Peyer's patch (tissue), 4 donors: ENCODE results near the gene ARID1A. TPM values are rescaled to one million over a fixed set of nuclear protein-coding genes. Genes with fewer than 3 reads are reported as not detected.
A peak's percentile ranks its signal among the peaks of the same experiment; 100 is the strongest.

Experiments used
- DNase-seq, 3 donors: peaks; one replicate each; pipeline ENCODE4 v3.0.0-alpha.2; 2017 to 2019
- H3K27ac ChIP-seq, 4 donors: fragments of 200-600 bp; sonication (generic); one replicate each; pipeline ENCODE4 v1.5.1; 2016 to 2019
- H3K27me3 ChIP-seq, 2 donors: fragments of 200-600 bp; sonication (generic); one replicate each; pipeline ENCODE4 v1.5.1; 2019
- H3K36me3 ChIP-seq, 3 donors: fragments of 200-600 bp; sonication (generic); one replicate each; pipeline ENCODE4 v1.5.1; 2016 to 2019
- H3K4me1 ChIP-seq, 4 donors: fragments of 200-600 bp; sonication (generic); one replicate each; pipeline ENCODE4 v1.5.1; 2016 to 2019
- H3K4me3 ChIP-seq, 4 donors: fragments of 200-600 bp; sonication (generic); 1 replicate in 3 of 4; 2 replicates in 1 of 4; pipeline ENCODE4 v1.5.1; 2016 to 2019; ENCODE audit warnings: mild to moderate bottlenecking in 1 of 4
- H3K9me3 ChIP-seq, 4 donors: fragments of 200-600 bp; sonication (generic); one replicate each; pipeline ENCODE4 v1.5.1; 2016 to 2019; ENCODE audit warnings: mild to moderate bottlenecking in 1 of 4
- CTCF ChIP-seq, 6 experiments: fragments of 450-650 bp in 4 of 6; fragments of 200-600 bp in 2 of 6; sonication (generic) in 1 of 6; IDR thresholded peaks; one replicate each; pipeline ENCODE4 v1.5.1; 2017 to 2019; ENCODE audit warnings: antibody characterized with exemption in 6 of 6, mild to moderate bottlenecking in 3 of 6, moderate library complexity in 1 of 6
- POLR2A ChIP-seq, 2 donors: fragments of 450-650 bp; IDR thresholded peaks; one replicate each; pipeline ENCODE4 v1.5.1; 2017; ENCODE audit warnings: antibody characterized with exemption in 2 of 2, mild to moderate bottlenecking in 2 of 2, moderate library complexity in 2 of 2
- total RNA-seq, 4 donors: library from RNA; depleted of rRNA; stranded (reverse); fragments of >200 nt; gene quantifications; one replicate each; pipeline ENCODE4 v1.1.0, GENCODE V29; 2016

The ARID1A gene
- total RNA-seq, 4 donors from 2014 or later, result 49.4 to 90.8 (median 66.8) TPM

- H3K4me3 ChIP-seq, result no peak overlapping the region
- no peaks in the 10 kb centered on the region for H3K9me3 ChIP-seq
- no peak overlapping the region for H3K27ac ChIP-seq
- peaks cover 0 to 14% (median 0%) of the 10 kb centered on the region in 4 donors for H3K4me1 ChIP-seq
- peaks cover 0 to 100% (median 0%) of the 10 kb centered on the region in 3 donors for H3K36me3 ChIP-seq
- DNase-seq, result no peak
- TF ChIP-seq CTCF (IDR thresholded peaks at IDR 0.05) (no peak), POLR2A (IDR thresholded peaks at IDR 0.05) (no peak)
- no peaks in the 10 kb centered on the region for H3K27me3 ChIP-seq
These were observed 79.9 kb downstream of the ARID1A start for GRCh38 chr1:26775666-26776065.

GRCh38 chr1:26779098-26779668 lies 83.4 kb downstream of the ARID1A start:
- H3K4me1 ChIP-seq, result peaks cover 0 to 18% (median 6%) of the 10 kb centered on the region in 4 donors
- H3K4me3 ChIP-seq, result no peak overlapping the region
- H3K27ac ChIP-seq, result no peak overlapping the region
- peaks cover 0 to 77% (median 0%) of the 10 kb centered on the region in 3 donors for H3K36me3 ChIP-seq
- DNase-seq, result no peak
- H3K27me3 ChIP-seq, result no peaks in the 10 kb centered on the region
- H3K9me3 ChIP-seq, result no peaks in the 10 kb centered on the region
- TF ChIP-seq CTCF (IDR thresholded peaks at IDR 0.05), result no peak
- no peak for TF ChIP-seq POLR2A (IDR thresholded peaks at IDR 0.05)

- Histone ChIP-seq H3K9me3 (no peaks in the 10 kb centered on the region), H3K4me3 (no peak overlapping the region), H3K27ac (peak overlapping the region in 1 of 4 donors; percentile 10), H3K36me3 (peaks cover 0 to 65% (median 0%) of the 10 kb centered on the region in 3 donors), H3K4me1 (peaks cover 0 to 30% (median 6%) of the 10 kb centered on the region in 4 donors), H3K27me3 (no peaks in the 10 kb centered on the region)
- DNase-seq, result no peak
- no peak for TF ChIP-seq CTCF (IDR thresholded peaks at IDR 0.05)
- TF ChIP-seq POLR2A (IDR thresholded peaks at IDR 0.05), result no peak
These were observed 84.6 kb downstream of the ARID1A start for GRCh38 chr1:26780344-26780957.

GRCh38 chr1:26781206-26781825 lies 85.5 kb downstream of the ARID1A start:
- Histone ChIP-seq H3K27ac (no peak overlapping the region), H3K27me3 (no peaks in the 10 kb centered on the region), H3K9me3 (no peaks in the 10 kb centered on the region), H3K4me1 (peaks cover 6 to 39% (median 12%) of the 10 kb centered on the region in 4 donors), H3K36me3 (peaks cover 0 to 56% (median 0%) of the 10 kb centered on the region in 3 donors), H3K4me3 (no peak overlapping the region)
- no peak for DNase-seq
- TF ChIP-seq CTCF (IDR thresholded peaks at IDR 0.05), result no peak
- no peak for TF ChIP-seq POLR2A (IDR thresholded peaks at IDR 0.05)

- H3K9me3 ChIP-seq, result no peaks in the 10 kb centered on the region
- DNase-seq, result no peak
- no peak for TF ChIP-seq CTCF (IDR thresholded peaks at IDR 0.05)
- TF ChIP-seq POLR2A (IDR thresholded peaks at IDR 0.05), result no peak
- H3K27me3 ChIP-seq, result no peaks in the 10 kb centered on the region
- H3K4me1 ChIP-seq, result peaks cover 11 to 49% (median 18%) of the 10 kb centered on the region in 4 donors
- no peak overlapping the region for H3K27ac ChIP-seq
- H3K36me3 ChIP-seq, result peaks cover 0 to 43% (median 0%) of the 10 kb centered on the region in 3 donors
- H3K4me3 ChIP-seq, result no peak overlapping the region
These were observed 86.9 kb downstream of the ARID1A start for GRCh38 chr1:26782521-26783212.
